Testis (tissue), 2 donors: Measurements from ENCODE around the gene TMEM229B.

Source experiments
- POLR2A ChIP-seq: fragments of 450-650 bp; IDR thresholded peaks from one replicate; pipeline ENCODE4 v1.6.1; 2017; ENCODE audit warnings: antibody characterized with exemption, mild to moderate bottlenecking, moderate library complexity
- TF ChIP-seq, protein P1 (sequence below), 3 experiments: fragments of 450-650 bp in 2 of 3; fragments of 200-600 bp in 1 of 3; sonication (generic) in 1 of 3; IDR thresholded peaks; one replicate each; pipeline ENCODE4 v1.5.1; 2016 to 2019; ENCODE audit warnings: antibody characterized with exemption in 3 of 3, mild to moderate bottlenecking in 2 of 3, moderate library complexity in 1 of 3

DNA sequence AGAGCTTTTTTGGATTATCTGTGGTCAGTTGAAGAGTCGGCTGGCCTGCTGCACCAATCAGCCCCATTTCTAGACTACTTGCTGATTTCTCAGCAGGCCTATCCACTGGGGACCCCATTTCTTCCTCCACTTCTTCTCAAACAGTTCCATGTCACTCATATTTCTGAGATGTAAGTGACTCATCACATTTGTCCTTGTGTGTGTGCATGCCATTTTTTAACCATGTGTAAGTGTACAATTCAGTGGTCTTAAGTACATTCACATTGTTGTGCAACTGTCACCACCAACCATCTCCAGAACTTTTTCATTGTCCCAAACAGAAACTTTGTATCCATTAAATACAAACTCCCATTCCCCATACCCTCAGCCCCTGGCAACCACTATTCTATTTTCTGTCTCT, 14.2 kb downstream of the TMEM229B start:
- TF ChIP-seq, protein P1, sequence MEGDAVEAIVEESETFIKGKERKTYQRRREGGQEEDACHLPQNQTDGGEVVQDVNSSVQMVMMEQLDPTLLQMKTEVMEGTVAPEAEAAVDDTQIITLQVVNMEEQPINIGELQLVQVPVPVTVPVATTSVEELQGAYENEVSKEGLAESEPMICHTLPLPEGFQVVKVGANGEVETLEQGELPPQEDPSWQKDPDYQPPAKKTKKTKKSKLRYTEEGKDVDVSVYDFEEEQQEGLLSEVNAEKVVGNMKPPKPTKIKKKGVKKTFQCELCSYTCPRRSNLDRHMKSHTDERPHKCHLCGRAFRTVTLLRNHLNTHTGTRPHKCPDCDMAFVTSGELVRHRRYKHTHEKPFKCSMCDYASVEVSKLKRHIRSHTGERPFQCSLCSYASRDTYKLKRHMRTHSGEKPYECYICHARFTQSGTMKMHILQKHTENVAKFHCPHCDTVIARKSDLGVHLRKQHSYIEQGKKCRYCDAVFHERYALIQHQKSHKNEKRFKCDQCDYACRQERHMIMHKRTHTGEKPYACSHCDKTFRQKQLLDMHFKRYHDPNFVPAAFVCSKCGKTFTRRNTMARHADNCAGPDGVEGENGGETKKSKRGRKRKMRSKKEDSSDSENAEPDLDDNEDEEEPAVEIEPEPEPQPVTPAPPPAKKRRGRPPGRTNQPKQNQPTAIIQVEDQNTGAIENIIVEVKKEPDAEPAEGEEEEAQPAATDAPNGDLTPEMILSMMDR (IDR thresholded peaks at IDR 0.05), result no peak
- TF ChIP-seq POLR2A, result no peak
